GM12801 (cell line): Measurements from ENCODE around the gene GPR137C.

Experiments
- CTCF ChIP-seq: IDR thresholded peaks from one replicate; pipeline ENCODE4 v1.5.1; 2011; ENCODE audit warnings: control low read depth; ENCODE audit not compliant: insufficient read length; ENCODE audit errors: extremely low read depth

Gene GPR137C

GRCh38 chr14:52678591-52678990 is 126.0 kb downstream of the GPR137C start:
- no peak for TF ChIP-seq CTCF

DNA sequence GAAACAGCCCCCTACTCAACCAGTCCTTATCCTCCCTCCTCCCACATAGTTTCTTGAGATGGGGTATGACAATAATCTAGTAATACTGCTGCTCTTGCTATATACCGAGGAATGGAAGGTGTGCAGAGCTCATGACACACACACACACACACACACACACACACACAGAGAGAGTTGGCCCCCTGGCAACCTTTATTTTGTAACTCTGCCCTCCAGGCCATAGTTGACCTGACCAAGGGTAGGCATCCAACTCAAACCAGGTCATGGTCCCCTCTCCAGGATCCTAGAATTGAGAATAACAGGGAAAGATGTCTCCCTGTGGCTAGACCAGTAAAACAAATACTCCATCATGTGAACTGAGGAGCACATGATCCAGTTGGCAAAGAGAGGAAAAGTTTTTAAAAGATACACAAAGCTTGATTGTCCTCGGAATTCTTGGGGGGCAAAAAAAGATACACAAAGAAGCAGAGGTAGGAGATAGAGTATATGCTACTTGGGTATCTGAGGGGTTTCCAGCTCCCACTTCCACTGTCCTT is 131.4 kb downstream of the GPR137C start:
- no peak for TF ChIP-seq CTCF

DNA sequence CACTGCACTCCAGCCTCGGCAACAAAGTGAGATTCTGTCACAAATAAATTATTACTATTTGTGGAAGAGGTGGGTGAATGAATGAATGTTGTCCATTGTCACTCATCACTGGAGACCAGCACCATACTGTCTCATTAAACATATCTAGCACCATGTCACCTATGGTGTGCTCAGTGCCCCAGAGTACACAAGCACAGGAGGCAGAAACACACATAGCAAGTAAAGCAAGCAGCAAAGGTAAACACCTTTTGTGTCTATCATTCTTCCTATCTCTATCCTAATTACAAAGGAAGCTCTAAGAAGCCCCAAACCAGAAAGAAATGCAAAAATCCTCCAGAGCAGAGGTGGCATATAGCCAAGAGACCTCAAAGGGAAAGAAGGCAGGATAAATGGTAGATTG is 133.5 kb downstream of the GPR137C start:
- no peak for TF ChIP-seq CTCF
